Measurements from ENCODE around the gene ZNF346. TPM values are rescaled to one million over a fixed set of nuclear protein-coding genes. Genes with fewer than 3 reads are reported as not detected.
"Not testable (repeated sequence)": the region's sequence is repeated elsewhere in the genome, so short reads cannot be mapped to it uniquely, and the experiment has no call there.

The ZNF346 gene, protein sequence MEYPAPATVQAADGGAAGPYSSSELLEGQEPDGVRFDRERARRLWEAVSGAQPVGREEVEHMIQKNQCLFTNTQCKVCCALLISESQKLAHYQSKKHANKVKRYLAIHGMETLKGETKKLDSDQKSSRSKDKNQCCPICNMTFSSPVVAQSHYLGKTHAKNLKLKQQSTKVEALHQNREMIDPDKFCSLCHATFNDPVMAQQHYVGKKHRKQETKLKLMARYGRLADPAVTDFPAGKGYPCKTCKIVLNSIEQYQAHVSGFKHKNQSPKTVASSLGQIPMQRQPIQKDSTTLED
- total RNA-seq: 7.1 and 9.1 TPM in 2 replicates

DNA sequence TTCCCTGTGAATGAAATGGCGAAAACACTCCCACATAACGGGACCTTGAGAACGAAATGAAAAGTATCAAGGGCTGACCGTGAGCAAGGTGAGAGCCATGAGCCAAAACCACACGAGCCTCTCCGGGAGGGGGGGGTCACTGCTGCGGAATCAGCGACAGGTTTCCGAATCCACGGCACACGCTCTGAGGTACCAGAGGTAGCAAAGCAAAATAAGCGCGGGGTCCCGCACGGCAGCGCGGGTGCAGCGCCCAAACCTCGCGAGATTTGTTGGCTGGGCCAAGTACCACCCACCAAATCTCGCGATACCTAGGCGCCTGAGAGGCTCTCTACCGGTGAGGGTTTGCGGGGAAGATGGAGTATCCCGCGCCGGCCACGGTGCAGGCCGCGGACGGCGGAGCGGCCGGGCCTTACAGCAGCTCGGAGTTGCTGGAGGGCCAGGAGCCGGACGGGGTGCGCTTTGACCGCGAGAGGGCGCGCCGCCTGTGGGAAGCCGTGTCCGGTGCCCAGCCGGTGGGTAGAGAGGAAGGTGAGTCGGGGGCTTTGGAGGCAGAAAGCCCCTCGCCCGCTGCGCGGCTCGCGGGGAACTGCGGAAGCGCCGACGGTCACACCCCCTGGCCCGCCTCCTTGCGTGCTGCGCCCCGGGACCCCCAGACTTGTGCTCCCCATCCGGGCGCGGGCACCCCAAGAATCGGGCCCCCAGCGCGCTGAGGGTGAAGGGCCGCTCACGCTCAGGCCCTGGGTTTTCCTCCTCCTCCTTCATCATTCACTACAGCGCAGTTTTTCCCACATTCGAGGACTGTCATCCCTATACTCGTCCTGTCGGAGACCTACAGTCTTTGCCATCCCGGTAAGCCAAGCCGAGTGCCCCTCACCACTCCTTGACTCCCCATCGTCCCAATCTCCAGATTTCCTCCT lies at the start of gene ZNF346:
ZNF346 (plus strand) TSS at position 311 of the 917 bp plus-strand sequence; CDS start at position 354, 43 bp downstream.
- DNase-seq (ENCODE audit: low read depth): peak; percentile 70
- FAIRE-seq: no peak
- Histone ChIP-seq H3K27me3 (ENCODE audit: control insufficient read depth, insufficient read depth, low read length) (no peaks in the 10 kb centered on the region), H3K4me3 (ENCODE audit: low read depth, low read length) (peak within 1 kb of the TSS; percentile 96), H3K36me3 (ENCODE audit: control insufficient read depth, insufficient read depth, low read length) (no peaks in the 10 kb centered on the region)
- TF ChIP-seq, protein P1, sequence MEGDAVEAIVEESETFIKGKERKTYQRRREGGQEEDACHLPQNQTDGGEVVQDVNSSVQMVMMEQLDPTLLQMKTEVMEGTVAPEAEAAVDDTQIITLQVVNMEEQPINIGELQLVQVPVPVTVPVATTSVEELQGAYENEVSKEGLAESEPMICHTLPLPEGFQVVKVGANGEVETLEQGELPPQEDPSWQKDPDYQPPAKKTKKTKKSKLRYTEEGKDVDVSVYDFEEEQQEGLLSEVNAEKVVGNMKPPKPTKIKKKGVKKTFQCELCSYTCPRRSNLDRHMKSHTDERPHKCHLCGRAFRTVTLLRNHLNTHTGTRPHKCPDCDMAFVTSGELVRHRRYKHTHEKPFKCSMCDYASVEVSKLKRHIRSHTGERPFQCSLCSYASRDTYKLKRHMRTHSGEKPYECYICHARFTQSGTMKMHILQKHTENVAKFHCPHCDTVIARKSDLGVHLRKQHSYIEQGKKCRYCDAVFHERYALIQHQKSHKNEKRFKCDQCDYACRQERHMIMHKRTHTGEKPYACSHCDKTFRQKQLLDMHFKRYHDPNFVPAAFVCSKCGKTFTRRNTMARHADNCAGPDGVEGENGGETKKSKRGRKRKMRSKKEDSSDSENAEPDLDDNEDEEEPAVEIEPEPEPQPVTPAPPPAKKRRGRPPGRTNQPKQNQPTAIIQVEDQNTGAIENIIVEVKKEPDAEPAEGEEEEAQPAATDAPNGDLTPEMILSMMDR (IDR thresholded peaks at IDR 0.05; ENCODE audit: insufficient read depth, low read length, severe bottlenecking): peak; percentile 55

DNA sequence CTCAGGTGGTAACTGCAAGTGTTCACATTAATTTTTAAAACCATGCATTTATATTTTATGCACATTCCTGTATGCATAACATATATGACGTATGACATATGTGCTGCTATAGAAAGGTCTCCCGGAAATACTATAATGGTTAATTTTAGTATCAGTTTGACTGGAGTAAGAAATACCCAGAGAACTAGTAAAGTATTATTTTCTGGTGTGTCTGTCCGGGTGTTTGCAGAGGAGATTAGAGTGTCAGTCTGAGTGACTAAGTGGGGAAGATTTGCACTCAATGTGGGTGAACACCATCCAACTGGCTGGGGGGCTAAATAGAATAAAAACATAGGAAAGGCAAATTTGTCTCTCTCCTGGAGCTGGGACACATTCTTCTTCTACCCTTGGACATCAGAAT lies 42.8 kb upstream of the ZNF346 start:
- peaks cover 8% of the 10 kb centered on the region for H3K36me3 ChIP-seq (ENCODE audit: control insufficient read depth, insufficient read depth, low read length)
- FAIRE-seq: no peak

DNA sequence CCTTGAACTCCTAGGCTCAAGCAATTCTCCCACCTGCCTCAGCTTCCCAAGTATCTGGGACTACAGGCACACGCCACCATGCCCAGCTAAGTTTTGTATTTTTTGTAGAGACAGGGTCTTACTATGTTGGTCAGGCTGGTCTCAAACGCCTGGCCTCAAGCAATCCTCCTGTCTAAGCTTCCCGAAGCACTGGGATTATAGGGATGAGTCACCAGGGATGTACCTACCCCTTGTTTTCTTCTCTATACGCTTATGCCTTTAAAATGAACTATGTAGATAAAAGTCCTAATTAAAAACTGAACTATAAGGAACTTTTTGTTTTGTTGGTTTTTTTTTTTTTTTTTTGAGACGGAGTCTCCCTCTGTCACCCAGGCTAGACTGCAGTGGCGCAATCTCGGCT lies 41.7 kb upstream of the ZNF346 start:
- no peaks in the 10 kb centered on the region for H3K27me3 ChIP-seq (ENCODE audit: control insufficient read depth, insufficient read depth, low read length)
- H3K4me3 ChIP-seq (ENCODE audit: low read depth, low read length): no peak overlapping the region
- TF ChIP-seq, protein P1 (IDR thresholded peaks at IDR 0.05; ENCODE audit: insufficient read depth, low read length, severe bottlenecking): no peak
- peaks cover 7% of the 10 kb centered on the region for H3K36me3 ChIP-seq (ENCODE audit: control insufficient read depth, insufficient read depth, low read length)
- FAIRE-seq: no peak
- DNase-seq (ENCODE audit: low read depth): no peak

More for the DNA sequence above, 42.8 kb upstream of the ZNF346 start:
- Histone ChIP-seq H3K27me3 (ENCODE audit: control insufficient read depth, insufficient read depth, low read length) (no peaks in the 10 kb centered on the region), H3K4me3 (ENCODE audit: low read depth, low read length) (no peak overlapping the region)
- DNase-seq (ENCODE audit: low read depth): no peak
- TF ChIP-seq, protein P1 (IDR thresholded peaks at IDR 0.05; ENCODE audit: insufficient read depth, low read length, severe bottlenecking): no peak

DNA sequence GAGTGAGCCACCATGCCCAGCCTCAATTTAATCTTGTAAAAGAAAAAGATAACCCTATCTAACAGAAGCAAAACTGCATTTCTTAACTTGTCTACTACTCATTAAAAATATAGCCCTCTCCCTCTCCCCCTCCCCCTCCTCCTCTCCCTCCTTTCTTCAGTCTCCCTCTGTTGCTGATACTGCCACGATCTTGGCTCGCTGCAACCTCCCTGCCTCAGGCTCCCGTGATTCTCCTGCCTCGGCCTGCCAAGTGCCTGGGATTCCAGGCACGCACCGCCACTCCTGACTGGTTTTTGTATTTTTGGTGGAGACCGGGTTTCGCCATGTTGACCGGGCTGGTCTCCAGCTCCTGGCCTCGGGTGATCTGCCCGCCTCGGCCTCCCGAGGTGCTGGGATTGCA lies 39.4 kb upstream of the ZNF346 start:
- not testable (repeated sequence) for FAIRE-seq; H3K27me3 ChIP-seq (ENCODE audit: control insufficient read depth, insufficient read depth, low read length); DNase-seq (ENCODE audit: low read depth); H3K4me3 ChIP-seq (ENCODE audit: low read depth, low read length); H3K36me3 ChIP-seq (ENCODE audit: control insufficient read depth, insufficient read depth, low read length)

DNA sequence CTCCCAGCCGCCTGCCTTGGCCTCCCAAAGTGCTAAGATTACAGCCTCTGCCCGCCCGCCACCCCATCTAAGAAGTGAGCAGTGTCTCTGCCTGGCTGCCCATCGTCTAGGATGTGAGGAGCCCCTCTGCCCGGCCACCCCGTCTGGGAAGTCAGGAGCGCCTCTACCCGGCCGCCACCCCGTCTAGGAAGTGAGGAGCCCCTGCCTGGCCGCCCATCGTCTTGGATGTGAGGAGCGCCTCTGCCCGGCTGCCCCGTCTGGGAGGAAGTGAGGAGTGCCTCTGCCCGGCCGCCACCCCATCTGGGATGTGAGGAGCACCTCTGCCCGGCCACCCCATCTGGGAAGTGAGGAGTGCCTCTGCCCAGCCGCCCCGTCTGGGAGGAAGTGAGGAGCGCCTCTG lies 38.9 kb upstream of the ZNF346 start:
- FAIRE-seq; H3K36me3 ChIP-seq (ENCODE audit: control insufficient read depth, insufficient read depth, low read length); H3K27me3 ChIP-seq (ENCODE audit: control insufficient read depth, insufficient read depth, low read length); H3K4me3 ChIP-seq (ENCODE audit: low read depth, low read length); DNase-seq (ENCODE audit: low read depth): not testable (repeated sequence)

DNA sequence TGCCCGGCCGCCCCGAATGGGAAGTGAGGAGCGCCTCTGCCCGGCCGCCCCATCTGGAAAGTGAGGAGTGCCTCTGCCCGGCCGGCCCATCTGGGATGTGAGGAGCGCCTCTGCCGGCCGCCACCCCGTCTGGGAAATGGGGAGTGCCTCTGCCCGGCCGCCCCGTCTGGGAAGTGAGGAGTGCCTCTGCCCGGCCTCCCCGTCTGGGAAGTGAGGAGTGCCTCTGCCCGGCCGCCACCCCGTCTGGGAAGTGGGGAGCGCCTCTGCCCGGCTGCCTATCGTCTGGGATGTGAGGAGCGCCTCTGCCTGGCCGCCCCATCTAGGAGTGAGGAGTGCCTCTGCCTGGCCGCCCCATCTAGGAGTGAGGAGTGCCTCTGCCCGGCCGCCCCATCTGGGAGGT lies 38.3 kb upstream of the ZNF346 start:
- H3K27me3 ChIP-seq (ENCODE audit: control insufficient read depth, insufficient read depth, low read length); H3K36me3 ChIP-seq (ENCODE audit: control insufficient read depth, insufficient read depth, low read length); H3K4me3 ChIP-seq (ENCODE audit: low read depth, low read length); FAIRE-seq; DNase-seq (ENCODE audit: low read depth): not testable (repeated sequence)

DNA sequence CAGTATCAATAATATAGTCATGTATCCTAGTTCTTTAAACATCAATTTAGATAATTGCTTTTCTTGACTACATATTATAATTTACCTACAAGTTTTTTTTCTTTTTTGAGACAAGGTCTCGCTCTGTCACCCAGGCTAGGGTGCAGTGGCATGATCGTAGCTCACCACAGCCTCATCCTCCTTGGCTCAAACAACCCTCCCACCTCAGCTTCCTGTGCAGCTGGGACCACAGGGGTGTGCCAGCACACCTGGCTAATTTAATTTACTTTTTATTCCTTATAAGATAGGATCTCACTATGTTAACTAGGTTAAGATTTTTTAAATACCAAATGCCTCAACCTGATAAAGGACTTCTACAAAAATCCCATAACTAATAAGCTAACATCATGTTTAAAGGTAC lies 37.0 kb upstream of the ZNF346 start:
- H3K36me3 ChIP-seq (ENCODE audit: control insufficient read depth, insufficient read depth, low read length): peaks cover 5% of the 10 kb centered on the region
- H3K4me3 ChIP-seq (ENCODE audit: low read depth, low read length): no peak overlapping the region
- TF ChIP-seq, protein P1 (IDR thresholded peaks at IDR 0.05; ENCODE audit: insufficient read depth, low read length, severe bottlenecking): no peak
- FAIRE-seq (no peak), DNase-seq (ENCODE audit: low read depth) (no peak)
- no peaks in the 10 kb centered on the region for H3K27me3 ChIP-seq (ENCODE audit: control insufficient read depth, insufficient read depth, low read length)
